Measurements from ENCODE around the gene NCR3LG1.

Gene NCR3LG1

DNA sequence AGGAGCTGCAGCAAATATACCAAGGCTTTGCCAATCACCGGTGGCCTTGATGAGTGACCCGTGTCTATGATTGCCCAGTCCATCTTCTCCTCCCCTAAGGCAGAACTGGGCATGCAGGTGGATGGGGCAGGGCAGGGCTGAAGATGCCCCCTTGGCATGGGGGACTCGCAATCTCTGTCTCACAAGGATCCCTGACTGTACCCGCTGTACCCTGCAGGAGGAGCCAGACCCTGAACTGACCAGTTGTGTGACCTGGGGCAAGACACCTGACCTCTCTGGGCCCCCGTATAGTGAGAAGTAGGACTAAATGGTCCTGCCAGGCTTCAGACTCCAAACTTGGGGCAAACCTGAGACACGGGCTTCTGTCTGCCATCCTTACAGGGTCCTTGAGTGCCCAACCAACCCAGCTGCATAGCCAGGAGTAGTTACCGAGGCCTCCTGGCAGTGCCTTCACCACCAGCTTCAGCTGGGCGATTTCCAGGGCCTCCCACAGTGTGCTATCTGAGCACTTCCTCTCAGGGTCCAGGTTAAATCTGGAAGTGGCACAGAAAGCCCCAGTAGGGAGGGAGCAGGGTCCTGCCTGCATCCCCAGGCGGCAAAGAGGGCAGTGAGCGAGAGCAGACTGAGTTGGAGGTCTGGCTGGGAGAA, 43.3 kb downstream of the NCR3LG1 start:
- DNase-seq (ENCODE audit: low read depth in 2 of 2) = no peak

DNA sequence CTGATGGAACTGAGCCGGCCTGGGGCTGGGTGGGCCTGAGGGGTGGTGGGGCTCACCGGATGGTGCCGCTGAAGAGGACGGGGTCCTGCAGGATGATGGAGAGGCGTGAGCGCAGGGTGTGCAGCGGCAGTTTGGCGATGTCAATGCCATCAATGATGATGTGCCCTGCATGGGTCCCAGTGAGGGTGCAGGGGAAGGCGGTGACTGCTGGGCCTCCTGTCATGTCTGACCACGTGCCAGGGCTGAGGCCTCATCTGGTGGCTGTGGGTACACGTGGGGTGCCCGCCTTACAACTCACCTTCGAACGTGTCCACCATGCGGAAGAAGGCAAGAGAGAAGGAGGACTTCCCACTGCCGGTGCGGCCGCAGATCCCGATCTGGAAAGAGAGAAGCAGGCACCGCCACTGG, 44.0 kb downstream of the NCR3LG1 start:
- DNase-seq (ENCODE audit: low read depth in 2 of 2) = no peak

DNA sequence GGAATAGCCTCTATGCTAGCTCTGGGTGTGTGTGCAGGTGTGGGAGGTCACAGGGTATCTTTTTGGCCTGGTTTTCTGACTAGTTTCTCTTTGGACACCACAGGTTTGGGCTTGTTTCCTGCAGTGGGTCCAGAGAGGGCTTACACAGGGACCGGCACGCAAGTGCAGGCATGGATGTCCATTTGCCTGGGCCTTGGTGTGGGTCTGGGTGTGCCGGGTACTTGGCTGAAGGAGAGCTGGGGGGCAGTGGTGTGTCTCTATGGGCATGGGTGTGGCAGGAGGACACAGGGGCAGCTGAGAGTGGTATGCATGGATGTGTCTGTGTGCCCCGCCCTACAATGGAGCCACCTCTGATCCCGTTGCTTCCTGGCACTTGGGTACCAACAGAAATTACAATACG, 44.4 kb downstream of the NCR3LG1 start:
- no peak for DNase-seq (ENCODE audit: low read depth in 2 of 2)

- DNase-seq (ENCODE audit: low read depth in 2 of 2) = no peak
These were observed 45.2 kb downstream of the NCR3LG1 start for GRCh38 chr11:17396598-17397310.

DNA sequence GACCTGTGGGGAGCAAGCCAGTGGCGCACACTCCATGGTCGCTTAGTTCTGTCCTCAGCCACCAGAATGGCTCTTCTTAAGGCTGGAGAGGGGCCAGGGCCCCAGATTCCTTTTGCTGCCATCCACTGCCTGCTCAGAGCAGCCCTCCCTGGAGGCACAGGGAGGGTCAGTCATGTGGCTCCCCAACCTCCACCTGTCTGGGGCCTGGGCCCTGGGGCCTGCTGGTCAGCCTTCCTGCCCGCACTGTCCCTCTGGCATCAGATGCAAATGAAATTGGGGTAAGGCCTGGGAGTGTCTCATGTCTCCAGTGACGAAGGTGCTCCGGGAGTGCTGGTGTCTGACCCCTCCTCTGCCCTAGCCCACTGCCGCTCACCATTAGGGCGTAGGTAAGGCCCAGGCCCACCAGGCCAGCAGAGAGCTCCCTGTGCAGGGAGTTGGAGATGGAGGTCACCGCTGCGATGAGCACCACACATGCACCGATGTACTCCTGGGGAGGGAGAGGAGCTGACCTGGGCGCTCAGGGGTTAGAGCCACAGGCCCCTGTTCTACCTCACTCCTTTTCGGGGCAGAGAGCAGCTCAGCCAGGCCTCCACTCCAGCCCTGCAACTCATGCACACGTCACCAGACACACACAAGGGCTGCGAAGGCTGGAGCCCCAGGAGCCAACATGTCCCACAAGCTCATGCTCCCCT, 45.9 kb downstream of the NCR3LG1 start:
- no peak for DNase-seq (ENCODE audit: low read depth in 2 of 2)

DNA sequence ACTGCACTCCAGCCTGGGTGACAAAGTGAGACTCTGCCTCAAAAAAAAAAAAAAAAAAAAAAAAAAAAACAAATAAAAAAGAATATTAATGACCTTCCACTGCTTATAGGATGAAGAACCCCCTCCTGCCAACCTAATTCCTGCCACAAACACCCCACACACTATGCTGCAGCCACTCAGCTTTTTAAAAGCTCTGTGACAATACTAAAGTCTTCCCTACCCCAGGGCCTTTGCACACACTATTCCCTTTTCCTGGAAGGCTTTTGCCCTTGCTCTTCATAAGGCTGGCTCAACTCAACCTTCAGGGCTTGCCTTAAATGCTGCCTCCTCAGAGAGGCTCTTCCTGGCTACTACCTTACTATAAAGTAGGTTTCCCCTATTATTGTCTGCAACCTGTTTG, 47.6 kb downstream of the NCR3LG1 start:
- no peak for DNase-seq (ENCODE audit: low read depth in 2 of 2)

- DNase-seq (ENCODE audit: low read depth in 2 of 2) = no peak
These were observed 48.6 kb downstream of the NCR3LG1 start for GRCh38 chr11:17400048-17400775.

DNA sequence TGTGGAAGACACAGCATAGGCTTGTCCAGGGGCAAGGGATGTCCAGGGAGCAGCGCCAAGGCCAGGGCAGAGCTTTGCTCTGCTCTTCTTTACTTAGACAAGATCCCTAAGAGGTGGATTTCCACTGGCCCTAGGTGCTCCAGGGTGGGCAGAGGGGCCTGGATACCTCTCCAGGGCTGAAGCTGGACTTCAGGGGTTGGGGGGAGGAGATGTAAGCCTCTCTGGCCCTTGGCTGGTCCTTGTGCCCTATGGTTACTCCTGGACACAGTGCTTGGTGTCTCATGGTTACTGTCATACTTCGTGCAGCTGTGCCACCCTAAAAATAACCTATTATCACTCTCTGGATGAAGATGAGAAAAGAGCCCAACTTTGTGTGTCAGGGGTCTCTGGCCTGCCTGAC, 49.7 kb downstream of the NCR3LG1 start:
- no peak for DNase-seq (ENCODE audit: low read depth in 2 of 2)

DNA sequence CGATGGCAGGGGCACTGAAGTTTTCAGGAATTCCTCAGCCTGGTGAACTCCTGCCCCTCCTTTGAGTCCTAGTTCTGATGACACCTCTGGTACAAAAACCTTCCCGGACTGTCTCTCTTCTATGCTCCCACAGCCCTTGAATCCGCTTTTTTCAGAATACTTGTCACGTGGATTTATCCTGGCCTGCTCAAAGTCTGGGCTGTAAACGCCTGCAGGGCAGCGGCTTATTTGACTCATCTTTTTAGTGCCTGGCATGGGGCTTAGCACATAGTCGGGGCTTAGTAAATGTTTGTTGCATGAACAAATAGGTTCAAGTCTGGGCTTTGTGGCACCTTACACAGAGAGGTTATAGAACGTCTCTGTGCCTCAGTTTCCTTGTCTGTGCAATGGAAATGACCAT, 50.2 kb downstream of the NCR3LG1 start:
- DNase-seq (ENCODE audit: low read depth in 2 of 2) = no peak

GRCh38 chr11:17402486-17402885, 50.9 kb downstream of the NCR3LG1 start:
- no peak for DNase-seq (ENCODE audit: low read depth in 2 of 2)

DNA sequence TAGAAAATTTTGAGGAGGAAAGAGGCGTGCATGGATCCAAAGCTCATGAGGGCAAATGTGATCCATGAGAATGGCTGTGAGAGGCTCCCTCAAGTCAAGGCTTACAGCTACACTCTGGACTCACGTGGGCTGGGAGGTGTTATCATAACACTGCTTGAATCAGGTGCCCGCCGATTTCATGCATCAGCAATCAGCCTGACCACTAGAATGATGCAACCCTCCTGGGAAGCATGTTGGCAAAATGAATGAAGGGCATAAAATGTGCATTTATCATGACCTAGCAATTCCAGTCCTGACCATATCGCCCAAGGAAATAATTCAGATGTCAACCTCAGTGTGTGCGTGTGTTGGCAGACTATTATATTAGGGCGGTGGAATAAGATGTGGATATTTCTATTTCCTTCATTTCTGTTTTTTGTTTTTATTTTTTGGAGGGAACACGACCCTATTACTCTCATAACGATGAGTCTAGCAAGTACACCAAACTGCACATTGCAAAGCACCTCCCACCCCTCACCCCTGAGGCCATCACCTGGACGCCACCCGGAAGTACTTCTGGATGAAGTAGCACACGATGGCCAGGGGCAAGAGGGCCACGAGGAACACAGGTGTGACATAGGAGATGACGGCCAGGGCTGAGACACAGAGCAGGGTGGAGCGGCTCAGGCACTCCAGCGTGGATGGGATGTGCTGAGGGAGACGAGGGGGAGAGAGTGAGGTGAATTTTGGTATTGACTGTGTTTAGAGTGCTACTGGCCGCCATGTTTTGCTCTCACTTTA, 52.6 kb downstream of the NCR3LG1 start:
- DNase-seq (ENCODE audit: low read depth in 2 of 2) = no peak

GRCh38 chr11:17405232-17406005, 53.8 kb downstream of the NCR3LG1 start:
- DNase-seq (ENCODE audit: low read depth in 2 of 2) = no peak

DNA sequence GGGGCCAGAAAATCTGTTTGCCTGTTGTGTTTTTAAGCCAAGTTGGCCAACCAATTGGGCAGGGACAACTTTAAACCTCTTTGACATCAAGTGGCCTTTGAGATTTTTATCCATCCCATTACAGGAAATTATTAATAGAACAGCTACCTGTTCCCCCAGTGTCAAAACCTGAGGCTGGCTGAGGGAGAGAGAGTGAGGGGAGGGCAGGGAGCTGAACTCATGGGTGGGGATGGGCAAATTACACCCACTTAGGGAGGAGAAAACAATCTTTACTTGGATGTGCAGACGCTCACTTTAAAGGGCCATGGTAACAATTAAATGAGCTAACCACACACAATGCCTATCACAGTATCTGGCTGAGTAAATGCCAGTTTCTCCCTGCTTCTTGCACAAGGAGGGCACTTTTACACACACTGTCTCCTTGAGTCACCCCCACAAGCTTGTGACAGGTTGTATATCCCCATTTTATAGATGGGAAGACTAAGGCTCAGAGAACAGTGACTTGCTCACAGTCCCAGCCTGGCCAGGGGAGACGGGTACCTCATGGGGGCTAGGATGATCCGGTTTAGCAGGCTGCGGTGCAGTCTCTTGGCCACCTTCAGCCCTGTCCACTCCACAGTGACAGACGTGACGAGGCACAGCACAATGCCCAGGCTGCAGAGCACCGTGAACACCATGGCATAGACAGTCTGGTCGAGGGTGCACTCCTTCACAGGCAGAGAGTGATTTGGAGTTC, 54.6 kb downstream of the NCR3LG1 start:
- DNase-seq (ENCODE audit: low read depth in 2 of 2) = no peak

GRCh38 chr11:17406818-17407149, 55.2 kb downstream of the NCR3LG1 start:
- no peak for DNase-seq (ENCODE audit: low read depth in 2 of 2)

DNA sequence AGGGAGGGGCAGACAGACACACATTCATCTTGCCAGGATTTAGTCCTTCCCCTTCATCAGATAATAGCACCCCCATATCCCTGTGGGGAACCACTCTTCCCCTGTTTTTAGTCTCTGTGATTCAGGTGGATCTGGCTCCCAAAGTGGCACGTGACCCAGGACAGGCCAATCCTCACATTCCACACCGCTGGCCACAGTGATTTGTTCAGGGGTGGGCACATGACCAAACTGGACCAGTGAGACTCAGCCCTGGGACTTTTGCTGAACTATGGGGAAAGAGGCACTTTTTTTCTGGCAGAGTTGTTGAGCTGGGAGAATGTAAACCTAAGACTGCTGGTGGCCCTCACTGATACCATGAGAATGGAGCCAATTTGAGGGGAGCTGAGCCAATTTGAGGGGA, 56.0 kb downstream of the NCR3LG1 start:
- no peak for DNase-seq (ENCODE audit: low read depth in 2 of 2)

GRCh38 chr11:17408026-17408425, 56.4 kb downstream of the NCR3LG1 start:
- DNase-seq (ENCODE audit: low read depth in 2 of 2) = no peak

DNA sequence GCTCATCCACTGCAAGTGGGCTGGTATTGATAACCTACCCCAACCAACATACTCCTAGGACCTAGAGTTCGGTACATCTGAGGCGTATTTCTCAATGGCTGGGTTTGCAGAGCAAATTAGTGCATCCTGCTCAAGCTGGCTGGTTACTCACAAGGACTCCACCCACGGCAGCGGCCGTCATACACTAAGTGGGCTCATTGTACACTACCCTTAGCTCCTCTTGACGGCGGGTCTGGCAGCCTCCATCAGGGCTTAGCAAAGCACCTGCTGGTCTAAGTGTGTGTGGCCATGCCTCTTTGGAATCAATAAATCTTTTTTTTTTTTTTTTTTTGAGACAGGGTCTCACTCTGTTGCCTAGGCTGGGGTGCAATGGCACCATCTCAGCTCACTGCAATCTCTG, 57.0 kb downstream of the NCR3LG1 start:
- DNase-seq (ENCODE audit: low read depth in 2 of 2) = no peak

GRCh38 chr11:17410606-17411379, 59.2 kb downstream of the NCR3LG1 start:
- DNase-seq (ENCODE audit: low read depth in 2 of 2) = no peak

- DNase-seq (ENCODE audit: low read depth in 2 of 2) = no peak
These were observed 59.8 kb downstream of the NCR3LG1 start for GRCh38 chr11:17411418-17411817.

Data from fibroblast of skin of left biceps (primary cell).